ENCODE measurements around the gene P2RY14. TPM values are rescaled to one million over a fixed set of nuclear protein-coding genes. Genes with fewer than 3 reads are reported as not detected.

The P2RY14 gene
- total RNA-seq, 1 experiment from 2014 or later = not detected

GRCh38 chr3:151183265-151183671 is 95.1 kb downstream of the P2RY14 start:
- no peak for DNase-seq (ENCODE audit: low spot score)

- DNase-seq (ENCODE audit: low spot score) = no peak
These were observed 95.8 kb downstream of the P2RY14 start for GRCh38 chr3:151182349-151183079.

GRCh38 chr3:151178208-151178845 is 100.0 kb downstream of the P2RY14 start:
- no peak for DNase-seq (ENCODE audit: low spot score)

GRCh38 chr3:151175952-151176351 is 102.4 kb downstream of the P2RY14 start:
- no peak for DNase-seq (ENCODE audit: low spot score)

- DNase-seq (ENCODE audit: low spot score) = no peak
These were observed 104.0 kb downstream of the P2RY14 start for GRCh38 chr3:151174351-151174750.

- DNase-seq (ENCODE audit: low spot score) = no peak
These were observed 107.1 kb downstream of the P2RY14 start for GRCh38 chr3:151171145-151171757.

GRCh38 chr3:151169948-151170679 is 108.2 kb downstream of the P2RY14 start:
- DNase-seq (ENCODE audit: low spot score) = peak; percentile 61

- no peak for DNase-seq (ENCODE audit: low spot score)
These were observed 108.9 kb downstream of the P2RY14 start for GRCh38 chr3:151169262-151169947.

- peak; percentile 76 for DNase-seq (ENCODE audit: low spot score)
These were observed 109.9 kb downstream of the P2RY14 start for GRCh38 chr3:151168269-151169094.

- DNase-seq (ENCODE audit: low spot score) = no peak
These were observed 112.2 kb downstream of the P2RY14 start for GRCh38 chr3:151166161-151166560.

GRCh38 chr3:151165226-151165625 is 113.1 kb downstream of the P2RY14 start:
- DNase-seq (ENCODE audit: low spot score) = no peak

Other genes starting within 250 kb of the P2RY14 start
- gene MED12L, start 192.9 kb downstream of the P2RY14 start, total RNA-seq (2014; rRNA removed; shearing (Covaris generic)) = 1.1 and 1.4 TPM in 2 replicates
- gene GPR171, start 75.3 kb downstream of the P2RY14 start, total RNA-seq (2014; rRNA removed; shearing (Covaris generic)) = not detected in 2 replicates
- 0.23 TPM in 1 of 2 replicates, not detected in the other for gene GPR87, start 38.3 kb upstream of the P2RY14 start, total RNA-seq (2014; rRNA removed; shearing (Covaris generic))
- not detected in 2 replicates for gene P2RY13, start 51.0 kb upstream of the P2RY14 start, total RNA-seq (2014; rRNA removed; shearing (Covaris generic))
- gene P2RY12, start 106.2 kb upstream of the P2RY14 start, total RNA-seq (2014; rRNA removed; shearing (Covaris generic)) = not detected in 2 replicates
- gene IGSF10, start 182.5 kb upstream of the P2RY14 start, total RNA-seq (2014; rRNA removed; shearing (Covaris generic)) = under 0.01 and 0.77 TPM in 2 replicates